ENCODE measurements around the gene ACTN4.
"Not testable (repeated sequence)": the region's sequence is repeated elsewhere in the genome, so short reads cannot be mapped to it uniquely, and the experiment has no call there.

- not testable (repeated sequence) for TF ChIP-seq CREM (CRISPR knock-in tag; IDR thresholded peaks at IDR 0.05)
- TF ChIP-seq, protein P1, sequence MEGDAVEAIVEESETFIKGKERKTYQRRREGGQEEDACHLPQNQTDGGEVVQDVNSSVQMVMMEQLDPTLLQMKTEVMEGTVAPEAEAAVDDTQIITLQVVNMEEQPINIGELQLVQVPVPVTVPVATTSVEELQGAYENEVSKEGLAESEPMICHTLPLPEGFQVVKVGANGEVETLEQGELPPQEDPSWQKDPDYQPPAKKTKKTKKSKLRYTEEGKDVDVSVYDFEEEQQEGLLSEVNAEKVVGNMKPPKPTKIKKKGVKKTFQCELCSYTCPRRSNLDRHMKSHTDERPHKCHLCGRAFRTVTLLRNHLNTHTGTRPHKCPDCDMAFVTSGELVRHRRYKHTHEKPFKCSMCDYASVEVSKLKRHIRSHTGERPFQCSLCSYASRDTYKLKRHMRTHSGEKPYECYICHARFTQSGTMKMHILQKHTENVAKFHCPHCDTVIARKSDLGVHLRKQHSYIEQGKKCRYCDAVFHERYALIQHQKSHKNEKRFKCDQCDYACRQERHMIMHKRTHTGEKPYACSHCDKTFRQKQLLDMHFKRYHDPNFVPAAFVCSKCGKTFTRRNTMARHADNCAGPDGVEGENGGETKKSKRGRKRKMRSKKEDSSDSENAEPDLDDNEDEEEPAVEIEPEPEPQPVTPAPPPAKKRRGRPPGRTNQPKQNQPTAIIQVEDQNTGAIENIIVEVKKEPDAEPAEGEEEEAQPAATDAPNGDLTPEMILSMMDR (IDR thresholded peaks at IDR 0.05) = not testable (repeated sequence)
- TF ChIP-seq, protein P2, sequence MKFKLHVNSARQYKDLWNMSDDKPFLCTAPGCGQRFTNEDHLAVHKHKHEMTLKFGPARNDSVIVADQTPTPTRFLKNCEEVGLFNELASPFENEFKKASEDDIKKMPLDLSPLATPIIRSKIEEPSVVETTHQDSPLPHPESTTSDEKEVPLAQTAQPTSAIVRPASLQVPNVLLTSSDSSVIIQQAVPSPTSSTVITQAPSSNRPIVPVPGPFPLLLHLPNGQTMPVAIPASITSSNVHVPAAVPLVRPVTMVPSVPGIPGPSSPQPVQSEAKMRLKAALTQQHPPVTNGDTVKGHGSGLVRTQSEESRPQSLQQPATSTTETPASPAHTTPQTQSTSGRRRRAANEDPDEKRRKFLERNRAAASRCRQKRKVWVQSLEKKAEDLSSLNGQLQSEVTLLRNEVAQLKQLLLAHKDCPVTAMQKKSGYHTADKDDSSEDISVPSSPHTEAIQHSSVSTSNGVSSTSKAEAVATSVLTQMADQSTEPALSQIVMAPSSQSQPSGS (CRISPR knock-in tag; IDR thresholded peaks at IDR 0.05; ENCODE audit: borderline replicate concordance, low read depth) = not testable (repeated sequence)
These were observed 106.7 kb downstream of the ACTN4 start for GRCh38 chr19:38754196-38754595.
